Mesodermal cell (in vitro differentiated cells): ENCODE data around the gene KDM7A.
"Not testable (repeated sequence)": the region's sequence is repeated elsewhere in the genome, so short reads cannot be mapped to it uniquely, and the experiment has no call there.

Experiments used
- H3K27ac ChIP-seq: 2 replicates; pipeline ENCODE4 v1.7.0; 2013; ENCODE audit warnings: mild to moderate bottlenecking, low read depth, low read length, moderate library complexity; ENCODE audit not compliant: severe bottlenecking
- H3K36me3 ChIP-seq: 2 replicates; pipeline ENCODE4 v1.7.1; 2013; ENCODE audit warnings: mild to moderate bottlenecking, low read length, moderate library complexity; ENCODE audit not compliant: control insufficient read depth, insufficient read depth
- H3K4me1 ChIP-seq: one replicate; pipeline ENCODE4 v1.7.1; 2013; ENCODE audit warnings: mild to moderate bottlenecking, low read length; ENCODE audit not compliant: insufficient read depth, control insufficient read depth, poor library complexity, severe bottlenecking
- H3K4me3 ChIP-seq: 2 replicates; pipeline ENCODE4 v1.7.0; 2013; ENCODE audit warnings: low read length, control low read depth, mild to moderate bottlenecking; ENCODE audit not compliant: insufficient read depth, poor library complexity, severe bottlenecking; ENCODE audit errors: extremely low read depth
- H3K9me3 ChIP-seq: 2 replicates; pipeline ENCODE4 v1.7.1; 2013; ENCODE audit warnings: mild to moderate bottlenecking, low read length, moderate library complexity; ENCODE audit not compliant: control insufficient read depth
- WGBS, 2 experiments: methylation state at CpG; one replicate each; pipeline ENCODE4 v1.1.5; 2013; ENCODE audit warnings: missing lambda C conversion rate in 2 of 2; ENCODE audit not compliant: insufficient coverage in 2 of 2; 5-methylcytosine and 5-hydroxymethylcytosine counted together

Gene KDM7A

DNA sequence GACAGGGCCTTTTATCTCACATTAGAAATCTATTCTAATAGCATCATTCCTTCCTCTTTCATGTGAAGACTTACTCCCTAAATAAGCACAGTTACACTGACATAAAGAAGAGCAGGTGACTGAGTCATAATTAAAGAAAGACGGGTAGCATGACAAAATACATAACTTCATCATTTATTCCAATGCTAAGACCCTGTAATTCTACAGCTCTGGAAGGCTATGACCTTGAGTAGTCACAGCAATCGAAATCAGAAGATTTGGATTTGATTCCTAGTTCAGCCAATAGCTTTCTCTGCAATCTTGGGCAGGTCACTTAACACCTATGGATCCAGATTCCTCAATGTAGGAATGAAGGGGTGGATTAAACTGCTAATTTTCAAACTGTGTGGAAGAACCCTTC lies 42.7 kb downstream of the KDM7A start:
- WGBS, 2 experiments = 100% methylated on average over 2 of the region's 2 CpGs
- Histone ChIP-seq H3K9me3 (no peaks in the 10 kb centered on the region), H3K36me3 (peaks cover 31% of the 10 kb centered on the region), H3K4me1 (no peaks in the 10 kb centered on the region), H3K27ac (no peak overlapping the region), H3K4me3 (no peak overlapping the region)

DNA sequence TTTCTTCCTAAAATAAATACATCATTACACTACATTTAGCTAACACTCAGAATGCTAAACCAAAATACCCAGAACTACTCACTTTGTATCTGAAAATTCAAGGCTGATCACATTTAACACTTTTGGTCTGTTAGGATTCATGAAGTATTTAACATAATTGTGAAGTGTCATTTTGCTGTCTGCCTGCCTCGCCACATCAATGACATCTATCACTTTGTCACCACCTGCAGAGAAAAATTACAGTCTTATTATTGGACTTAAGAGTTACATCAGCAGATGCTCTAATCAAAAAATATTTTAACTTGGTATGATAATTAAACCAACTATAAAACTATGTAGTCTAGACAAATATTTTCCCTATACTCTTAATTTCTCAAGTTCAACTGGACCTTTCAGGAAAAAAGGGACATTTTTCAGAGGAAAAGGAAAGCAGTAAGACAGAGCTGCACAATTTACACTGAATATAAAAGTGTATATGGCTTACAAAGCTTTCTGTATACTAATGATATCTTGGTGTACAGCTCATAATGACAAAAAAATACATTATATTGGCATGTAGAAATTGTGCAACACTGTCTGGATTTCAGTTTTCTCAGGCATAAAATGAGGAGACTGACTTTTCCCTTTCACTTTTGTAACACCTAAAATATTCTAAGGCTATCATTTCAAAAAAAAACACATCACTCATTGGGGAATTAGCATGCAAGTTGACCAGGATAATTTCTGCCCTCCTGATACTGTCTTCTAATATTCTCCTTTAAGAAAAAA lies 49.2 kb downstream of the KDM7A start:
- Histone ChIP-seq H3K36me3 (peaks cover 67% of the 10 kb centered on the region), H3K4me1 (no peaks in the 10 kb centered on the region)

DNA sequence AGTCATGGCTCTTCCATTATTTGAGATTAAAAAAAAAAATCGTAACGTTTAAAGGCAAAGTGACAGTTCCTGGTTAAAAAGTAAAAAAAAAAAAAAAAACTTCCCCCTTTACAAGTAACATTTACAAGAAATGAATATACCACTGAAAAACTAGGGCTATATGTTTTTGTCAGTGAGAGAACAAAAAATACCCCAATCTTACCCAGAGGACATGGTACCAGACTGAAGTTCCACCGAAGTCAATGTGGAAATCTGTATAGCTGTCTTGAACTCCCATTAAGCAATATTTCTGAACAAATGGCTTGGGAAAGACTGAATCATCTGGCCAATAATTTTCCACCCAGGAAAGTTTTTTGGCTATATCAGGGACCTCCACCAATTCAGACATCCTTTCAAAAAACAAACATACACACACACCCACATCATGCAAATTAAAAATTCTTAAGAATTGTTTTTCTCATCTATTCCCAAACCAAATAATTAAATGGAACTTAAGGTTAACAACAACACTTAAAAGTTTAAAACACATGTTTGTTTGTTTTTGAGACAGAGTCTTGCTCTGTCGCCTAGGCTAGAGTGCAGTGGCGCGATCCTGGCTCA lies 50.2 kb downstream of the KDM7A start:
- no peaks in the 10 kb centered on the region for H3K4me1 ChIP-seq
- no peak overlapping the region for H3K4me3 ChIP-seq
- H3K27ac ChIP-seq = no peak overlapping the region
- H3K9me3 ChIP-seq = no peaks in the 10 kb centered on the region
- peaks cover 64% of the 10 kb centered on the region for H3K36me3 ChIP-seq
- 94% methylated on average over 3 of the region's 6 CpGs; no CpG with 5 or more reads in 1 of the 2 experiments for WGBS, 2 experiments

More for the DNA sequence above, 49.2 kb downstream of the KDM7A start:
- WGBS, 2 experiments = no CpG with 5 or more reads among the region's 1 CpG
- Histone ChIP-seq H3K9me3 (no peaks in the 10 kb centered on the region), H3K4me3 (no peak overlapping the region), H3K27ac (no peak overlapping the region)

DNA sequence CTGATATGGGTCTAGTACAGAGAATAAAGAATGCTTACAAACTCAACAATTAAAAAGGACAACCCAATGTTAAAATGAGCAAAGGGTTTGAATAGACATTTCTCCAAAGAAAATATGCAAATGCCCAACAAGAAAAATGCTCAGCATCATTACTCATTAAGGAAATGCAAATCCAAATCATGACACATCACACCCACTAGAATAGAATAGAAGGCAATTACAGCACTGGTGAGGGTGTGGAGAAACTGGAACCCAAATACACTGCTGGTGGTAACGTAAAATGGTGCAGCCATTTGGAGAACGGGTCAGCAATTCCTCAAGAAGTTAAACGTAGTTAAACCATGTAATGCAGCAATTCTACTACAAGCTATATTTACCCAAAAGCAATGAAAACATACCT lies 53.8 kb downstream of the KDM7A start:
- WGBS, 2 experiments = 88 to 100% methylated on average over 1 to 2 of the region's 3 CpGs
- H3K4me3 ChIP-seq = no peak overlapping the region
- no peak overlapping the region for H3K27ac ChIP-seq
- H3K4me1 ChIP-seq = no peaks in the 10 kb centered on the region
- no peaks in the 10 kb centered on the region for H3K9me3 ChIP-seq
- H3K36me3 ChIP-seq = peaks cover 66% of the 10 kb centered on the region

DNA sequence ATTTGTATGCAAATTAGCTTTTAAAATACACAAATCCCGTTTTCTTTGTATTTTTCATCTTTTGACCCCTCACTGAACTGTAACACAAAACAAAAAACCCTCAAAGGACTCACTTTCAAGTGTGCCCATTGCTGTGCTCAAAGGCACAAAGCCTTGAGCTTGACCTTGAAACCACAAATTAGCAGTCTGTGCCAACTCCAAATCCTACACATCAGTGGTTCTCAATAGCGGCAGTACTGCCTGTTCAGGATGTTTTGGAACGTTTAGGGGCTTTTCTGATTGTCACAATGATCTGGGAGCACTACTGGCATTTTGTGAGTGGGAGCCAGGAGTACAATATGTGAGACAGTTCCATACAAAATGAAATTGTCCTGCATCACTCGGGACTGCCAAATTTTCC lies 55.5 kb downstream of the KDM7A start:
- peaks cover 5% of the 10 kb centered on the region for H3K9me3 ChIP-seq
- no peak overlapping the region for H3K27ac ChIP-seq
- H3K36me3 ChIP-seq = peaks cover 68% of the 10 kb centered on the region
- 91 to 93% methylated on average over 2 to 3 of the region's 4 CpGs for WGBS, 2 experiments
- no peaks in the 10 kb centered on the region for H3K4me1 ChIP-seq
- no peak overlapping the region for H3K4me3 ChIP-seq

DNA sequence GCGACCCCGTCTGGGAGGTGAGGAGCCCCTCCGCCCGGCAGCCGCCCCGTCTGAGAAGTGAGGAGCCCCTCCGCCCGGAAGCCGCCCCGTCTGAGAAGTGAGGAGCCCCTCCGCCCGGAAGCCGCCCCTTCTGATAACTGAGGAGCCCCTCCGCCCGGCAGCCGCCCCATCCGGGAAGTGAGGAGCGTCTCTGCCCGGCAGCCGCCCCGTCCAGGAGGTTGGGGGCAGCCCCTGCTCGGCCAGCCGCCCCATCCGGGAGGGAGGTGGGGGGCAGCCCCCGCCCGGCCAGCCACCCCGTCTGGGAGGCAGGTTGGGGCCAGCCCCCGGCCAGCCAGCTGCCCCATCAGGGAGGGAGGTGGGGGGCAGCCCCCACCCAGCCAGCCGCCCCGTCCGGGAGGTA lies 62.0 kb downstream of the KDM7A start:
- H3K27ac ChIP-seq, H3K4me3 ChIP-seq, H3K4me1 ChIP-seq, H3K9me3 ChIP-seq: not testable (repeated sequence)
- 97 to 98% methylated on average over 17 to 29 of the region's 31 CpGs for WGBS, 2 experiments
- H3K36me3 ChIP-seq = peaks cover 72% of the 10 kb centered on the region

DNA sequence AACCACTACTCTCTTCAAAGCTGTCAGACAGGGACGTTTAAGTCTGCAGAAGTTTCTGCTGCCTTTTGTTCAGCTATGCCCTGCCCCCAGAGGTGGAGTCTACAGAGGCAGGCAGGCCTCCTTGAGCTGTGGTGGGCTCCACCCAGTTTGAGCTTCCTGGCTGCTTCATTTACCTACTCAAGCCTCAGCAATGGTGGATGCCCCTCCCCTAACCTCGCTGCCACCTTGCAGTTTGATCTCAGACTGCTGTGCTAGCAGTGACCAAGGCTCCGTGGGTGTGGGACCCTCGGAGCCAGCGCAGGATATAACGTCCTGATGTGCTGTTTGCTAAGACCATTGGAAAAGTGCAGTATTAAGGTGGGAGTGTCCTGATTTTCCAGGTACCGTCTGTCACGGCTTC lies 68.0 kb downstream of the KDM7A start:
- WGBS, 2 experiments = 94 to 100% methylated on average over 6 to 7 of the region's 8 CpGs
- not testable (repeated sequence) for H3K27ac ChIP-seq, H3K9me3 ChIP-seq, H3K4me1 ChIP-seq, H3K4me3 ChIP-seq
- peaks cover 54% of the 10 kb centered on the region for H3K36me3 ChIP-seq

DNA sequence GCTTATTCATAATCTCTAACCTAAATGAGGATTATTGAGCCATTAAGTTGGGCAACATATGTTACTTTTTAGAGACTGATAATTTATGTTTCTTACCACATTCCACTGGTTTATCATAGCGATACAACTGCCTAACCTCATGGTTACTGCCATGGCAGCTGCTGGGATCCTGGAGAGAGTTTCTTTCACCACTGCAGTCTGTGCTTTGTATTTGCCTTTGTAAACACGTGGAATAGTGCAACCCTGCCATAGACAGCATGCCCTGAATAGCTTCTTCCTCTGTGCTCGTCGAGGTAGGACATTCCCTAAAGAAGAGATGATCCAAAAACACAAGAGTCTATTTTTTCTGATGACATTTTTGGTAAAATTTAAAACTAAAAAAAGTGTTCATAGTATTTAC lies 80.3 kb downstream of the KDM7A start:
- H3K9me3 ChIP-seq = no peaks in the 10 kb centered on the region
- no peaks in the 10 kb centered on the region for H3K4me1 ChIP-seq
- peaks cover 79% of the 10 kb centered on the region for H3K36me3 ChIP-seq
- WGBS, 2 experiments = 91 to 100% methylated on average over 2 of the region's 4 CpGs
- no peak overlapping the region for H3K4me3 ChIP-seq
- H3K27ac ChIP-seq = no peak overlapping the region

DNA sequence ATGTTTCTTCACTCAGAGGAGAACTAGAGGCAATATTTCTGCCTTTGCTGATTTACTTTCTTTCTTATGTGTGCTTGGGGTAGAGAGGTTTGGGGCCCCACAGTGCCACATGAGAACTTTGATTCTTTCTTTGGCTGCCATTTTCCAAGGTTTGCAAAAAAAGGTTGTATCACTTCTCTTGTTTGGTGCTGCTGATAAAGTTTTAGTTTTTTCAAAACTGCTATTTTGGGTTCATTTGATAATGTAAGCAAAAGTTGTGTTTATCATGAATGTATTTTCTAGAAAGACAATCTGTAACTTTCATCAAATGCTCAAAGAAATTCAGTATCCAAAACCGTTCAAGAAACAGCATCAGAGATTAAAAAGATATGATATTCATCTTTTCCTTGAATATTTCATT lies 83.4 kb downstream of the KDM7A start:
- WGBS, 2 experiments = 100% methylated on average over 1 of the region's 1 CpG; no CpG with 5 or more reads in 1 of the 2 experiments
- Histone ChIP-seq H3K36me3 (peaks cover 71% of the 10 kb centered on the region), H3K9me3 (no peaks in the 10 kb centered on the region), H3K4me3 (no peak overlapping the region), H3K27ac (no peak overlapping the region), H3K4me1 (no peaks in the 10 kb centered on the region)

DNA sequence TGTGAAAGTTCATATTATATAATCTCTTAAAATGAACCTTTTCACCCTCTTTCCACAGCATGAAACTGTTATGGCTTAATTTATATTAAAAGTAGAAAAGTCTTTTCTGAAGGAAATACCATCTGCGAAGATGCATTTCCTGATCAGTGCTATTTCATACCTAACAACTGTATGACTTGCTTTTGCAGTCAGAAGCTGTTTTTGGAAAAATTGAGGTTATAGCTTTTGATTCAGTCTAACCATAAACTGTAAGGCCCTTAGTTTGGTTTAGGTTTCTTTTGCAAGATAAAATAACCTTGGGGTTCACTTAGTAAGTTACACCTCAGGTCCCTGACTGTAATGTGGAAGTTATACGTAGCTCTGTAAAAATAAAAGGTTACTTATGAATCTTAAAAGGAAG lies 91.3 kb downstream of the KDM7A start:
- WGBS, 2 experiments = no CpG with 5 or more reads among the region's 2 CpGs
- no peaks in the 10 kb centered on the region for H3K9me3 ChIP-seq

DNA sequence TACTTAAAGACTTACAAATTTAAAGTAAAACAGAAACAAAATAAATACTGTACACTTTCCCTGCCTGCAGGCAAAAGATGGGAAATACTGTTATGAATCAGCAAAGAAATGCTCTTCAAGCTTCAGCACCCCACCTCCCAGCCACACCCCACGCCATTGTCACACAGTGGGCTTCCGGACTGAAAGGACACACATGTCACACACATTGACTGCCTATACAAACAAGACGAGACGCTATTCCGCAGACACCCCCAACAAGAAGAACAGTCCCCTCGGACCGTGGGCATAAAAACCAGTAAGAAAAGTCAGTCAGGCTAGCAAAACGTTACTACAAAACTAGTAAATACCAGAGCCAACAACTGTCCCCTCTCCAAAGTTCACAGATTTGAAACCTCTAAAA lies 91.8 kb downstream of the KDM7A start:
- H3K27ac ChIP-seq = no peak overlapping the region
- H3K4me1 ChIP-seq = no peaks in the 10 kb centered on the region
- H3K4me3 ChIP-seq = no peak overlapping the region
- H3K36me3 ChIP-seq = peaks cover 6% of the 10 kb centered on the region
- no peaks in the 10 kb centered on the region for H3K9me3 ChIP-seq
- WGBS, 2 experiments = 91% methylated on average over 4 to 8 of the region's 8 CpGs

More for the DNA sequence above, 91.3 kb downstream of the KDM7A start:
- Histone ChIP-seq H3K36me3 (peaks cover 6% of the 10 kb centered on the region), H3K4me3 (no peak overlapping the region), H3K27ac (no peak overlapping the region), H3K4me1 (no peaks in the 10 kb centered on the region)
